Glutamatergic neuron (in vitro differentiated cells): ENCODE data around the gene LRCH1. TPM values are rescaled to one million over a fixed set of nuclear protein-coding genes. Genes with fewer than 3 reads are reported as not detected.

Experiments
- DNase-seq: peaks from one replicate; pipeline ENCODE4 v3.0.0; 2022
- H3K27ac Mint-ChIP-seq: one replicate; pipeline ENCODE4 v1.8.0; 2020; ENCODE audit warnings: mild to moderate bottlenecking, mixed read lengths, inconsistent platforms; ENCODE audit not compliant: unreplicated experiment
- H3K27me3 Mint-ChIP-seq: one replicate; pipeline ENCODE4 v1.8.0; 2020; ENCODE audit warnings: mild to moderate bottlenecking, moderate library complexity, mixed read lengths, inconsistent platforms; ENCODE audit not compliant: unreplicated experiment
- H3K36me3 Mint-ChIP-seq: one replicate; pipeline ENCODE4 v1.8.0; 2020; ENCODE audit warnings: mild to moderate bottlenecking, mixed read lengths, inconsistent platforms; ENCODE audit not compliant: unreplicated experiment
- H3K4me1 Mint-ChIP-seq: one replicate; pipeline ENCODE4 v1.8.0; 2020; ENCODE audit warnings: mild to moderate bottlenecking, low read depth, mixed read lengths, inconsistent platforms; ENCODE audit not compliant: unreplicated experiment
- H3K4me3 Mint-ChIP-seq: one replicate; pipeline ENCODE4 v1.8.0; 2020; ENCODE audit warnings: mild to moderate bottlenecking, mixed read lengths, inconsistent platforms; ENCODE audit not compliant: unreplicated experiment
- H3K9me3 Mint-ChIP-seq: one replicate; pipeline ENCODE4 v1.8.0; 2020; ENCODE audit warnings: mild to moderate bottlenecking, moderate library complexity, mixed read lengths, inconsistent platforms; ENCODE audit not compliant: unreplicated experiment
- total RNA-seq: library from RNA; stranded (reverse); fragmentation: NEBNext Ultra II Directional; extraction: Animal tissue kit (Norgen Biotek cat#: 25700); gene quantifications from one replicate; pipeline ENCODE4 v1.2.1, GENCODE V29; 2021; ENCODE audit not compliant: unreplicated experiment
- TF ChIP-seq, protein P1 (sequence below): fragments of 200-600 bp; sonication (generic); IDR thresholded peaks from one replicate; pipeline ENCODE4 v1.5.0; 2021; ENCODE audit not compliant: partially characterized antibody, unreplicated experiment

LRCH1 gene
- total RNA-seq, 1 donor from 2014 or later = 40.6 TPM

DNA sequence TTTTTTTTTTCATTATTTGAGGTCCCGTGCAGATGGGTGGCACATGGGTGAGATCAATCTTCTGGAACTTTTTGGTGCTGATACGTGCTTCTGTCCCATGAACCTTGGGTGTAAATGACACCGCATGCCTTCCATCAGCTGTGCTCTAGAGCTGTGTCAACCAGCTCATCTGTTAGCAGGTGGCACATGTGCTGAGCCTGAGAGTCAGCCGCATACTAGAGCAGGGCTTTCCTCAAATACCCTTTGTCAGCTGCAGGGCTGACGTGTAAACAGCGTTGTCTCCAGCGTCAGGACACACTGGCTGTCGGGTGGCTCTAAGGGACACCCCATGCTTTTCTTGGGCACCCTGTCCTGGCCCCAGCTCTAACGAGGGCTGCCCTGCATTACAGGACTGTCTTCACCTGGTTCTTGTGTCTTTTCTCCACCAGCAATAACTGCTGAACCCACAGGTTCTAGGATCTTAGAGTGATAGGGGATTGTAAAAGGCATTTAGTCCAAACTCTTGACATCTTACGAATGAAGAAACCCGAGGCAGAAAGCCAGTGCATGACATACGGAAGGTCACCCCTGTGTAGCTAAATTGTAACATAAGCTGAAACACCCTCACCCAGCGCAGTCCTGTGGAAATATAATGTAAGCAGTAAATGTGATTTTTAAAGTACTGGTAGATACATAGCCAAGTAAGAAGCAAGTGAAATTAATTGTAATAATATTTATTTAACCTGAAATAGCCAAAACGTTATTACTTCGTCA is 119.5 kb downstream of the LRCH1 start:
- peaks cover 4% of the 10 kb centered on the region for H3K27me3 Mint-ChIP-seq
- TF ChIP-seq, protein P1, sequence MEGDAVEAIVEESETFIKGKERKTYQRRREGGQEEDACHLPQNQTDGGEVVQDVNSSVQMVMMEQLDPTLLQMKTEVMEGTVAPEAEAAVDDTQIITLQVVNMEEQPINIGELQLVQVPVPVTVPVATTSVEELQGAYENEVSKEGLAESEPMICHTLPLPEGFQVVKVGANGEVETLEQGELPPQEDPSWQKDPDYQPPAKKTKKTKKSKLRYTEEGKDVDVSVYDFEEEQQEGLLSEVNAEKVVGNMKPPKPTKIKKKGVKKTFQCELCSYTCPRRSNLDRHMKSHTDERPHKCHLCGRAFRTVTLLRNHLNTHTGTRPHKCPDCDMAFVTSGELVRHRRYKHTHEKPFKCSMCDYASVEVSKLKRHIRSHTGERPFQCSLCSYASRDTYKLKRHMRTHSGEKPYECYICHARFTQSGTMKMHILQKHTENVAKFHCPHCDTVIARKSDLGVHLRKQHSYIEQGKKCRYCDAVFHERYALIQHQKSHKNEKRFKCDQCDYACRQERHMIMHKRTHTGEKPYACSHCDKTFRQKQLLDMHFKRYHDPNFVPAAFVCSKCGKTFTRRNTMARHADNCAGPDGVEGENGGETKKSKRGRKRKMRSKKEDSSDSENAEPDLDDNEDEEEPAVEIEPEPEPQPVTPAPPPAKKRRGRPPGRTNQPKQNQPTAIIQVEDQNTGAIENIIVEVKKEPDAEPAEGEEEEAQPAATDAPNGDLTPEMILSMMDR = no peak
- peaks cover 17% of the 10 kb centered on the region for H3K4me1 Mint-ChIP-seq
- H3K9me3 Mint-ChIP-seq = peaks cover 2% of the 10 kb centered on the region
- H3K36me3 Mint-ChIP-seq = peaks cover 14% of the 10 kb centered on the region
- no peak overlapping the region for H3K4me3 Mint-ChIP-seq
- peak overlapping the region; percentile 62 for H3K27ac Mint-ChIP-seq
- no peak for DNase-seq

DNA sequence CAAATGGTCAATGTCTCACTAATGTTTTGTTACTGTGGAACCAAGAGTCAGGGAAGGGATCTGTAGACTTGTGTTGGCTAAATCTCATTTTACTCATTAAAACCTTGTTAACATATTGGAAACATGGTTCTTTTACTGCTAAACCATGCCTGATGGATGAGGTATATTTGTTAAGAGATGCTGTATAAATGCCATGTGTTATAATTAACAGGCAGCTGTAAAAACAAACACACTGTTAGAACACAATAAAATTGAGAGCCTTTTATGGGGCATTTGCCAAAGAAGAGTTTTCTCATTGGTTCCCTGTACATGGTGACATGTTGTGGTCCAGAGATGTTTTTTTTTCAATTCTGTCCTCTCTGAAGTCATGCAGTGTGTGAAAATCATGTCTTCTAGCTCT is 122.0 kb downstream of the LRCH1 start:
- Mint-ChIP-seq H3K9me3 (peaks cover 2% of the 10 kb centered on the region), H3K27me3 (peaks cover 4% of the 10 kb centered on the region), H3K27ac (no peak overlapping the region), H3K4me1 (peaks cover 16% of the 10 kb centered on the region), H3K4me3 (no peak overlapping the region), H3K36me3 (peaks cover 14% of the 10 kb centered on the region)
- TF ChIP-seq, protein P1 = no peak
- no peak for DNase-seq

DNA sequence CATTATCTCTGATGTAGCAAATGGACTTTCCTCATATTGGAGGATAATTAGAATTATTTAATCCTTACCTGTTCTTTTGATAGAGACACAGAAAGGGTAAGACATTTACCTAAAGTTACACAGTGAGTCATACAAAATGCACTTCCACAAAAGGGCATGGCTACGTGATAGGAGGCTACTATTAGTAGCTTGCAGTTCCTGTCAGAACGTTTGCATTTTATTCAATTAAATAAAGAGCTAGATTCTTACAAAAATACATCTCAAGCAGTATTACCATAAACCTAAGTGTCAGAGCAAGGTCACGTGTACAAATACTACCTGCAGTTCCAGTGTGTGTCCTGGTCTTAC is 123.4 kb downstream of the LRCH1 start:
- no peak for DNase-seq
- H3K4me3 Mint-ChIP-seq = no peak overlapping the region
- TF ChIP-seq, protein P1 = no peak
- peaks cover 6% of the 10 kb centered on the region for H3K36me3 Mint-ChIP-seq
- H3K27me3 Mint-ChIP-seq = peaks cover 2% of the 10 kb centered on the region
- H3K27ac Mint-ChIP-seq = no peak overlapping the region
- peaks cover 14% of the 10 kb centered on the region for H3K4me1 Mint-ChIP-seq
- peaks cover 2% of the 10 kb centered on the region for H3K9me3 Mint-ChIP-seq

DNA sequence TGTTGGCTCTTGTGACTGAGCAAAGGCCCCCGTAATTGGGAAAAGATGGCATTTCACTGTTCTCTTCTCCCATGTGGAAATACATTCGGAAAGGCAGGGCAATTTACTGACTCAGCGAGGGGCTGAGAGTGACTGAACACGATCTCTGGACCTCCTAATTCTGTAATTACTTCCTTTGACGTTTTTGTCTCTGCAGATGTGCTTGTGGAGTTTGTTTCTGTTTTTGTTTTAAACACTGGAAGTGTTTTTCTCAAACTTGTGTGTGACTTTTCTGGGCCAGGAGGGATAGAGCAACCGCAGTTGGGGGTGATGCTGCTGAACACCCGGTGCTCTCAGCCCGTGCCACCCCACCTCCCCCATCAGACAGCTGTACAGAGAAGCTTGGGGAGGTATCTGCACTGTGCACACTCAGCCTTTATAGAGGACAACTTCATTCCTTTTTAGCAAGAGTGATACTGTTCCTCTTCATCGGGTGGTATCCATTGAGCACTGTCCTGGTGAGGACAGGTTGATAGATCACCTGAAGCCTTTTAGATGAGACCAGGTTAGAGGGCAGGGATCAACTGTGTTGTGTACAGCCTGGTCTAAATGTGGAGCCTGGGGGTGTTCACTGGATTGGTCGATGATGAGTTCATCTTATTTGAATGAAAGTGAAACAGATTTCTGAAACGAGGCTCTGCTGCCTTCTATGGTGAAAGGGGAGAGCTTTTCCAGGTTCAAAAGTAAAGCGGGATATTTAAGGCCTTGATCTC is 126.6 kb downstream of the LRCH1 start:
- Mint-ChIP-seq H3K36me3 (no peaks in the 10 kb centered on the region), H3K9me3 (peaks cover 4% of the 10 kb centered on the region), H3K4me1 (peaks cover 10% of the 10 kb centered on the region), H3K4me3 (no peak overlapping the region), H3K27me3 (no peaks in the 10 kb centered on the region), H3K27ac (no peak overlapping the region)
- DNase-seq = no peak
- TF ChIP-seq, protein P1 = no peak

DNA sequence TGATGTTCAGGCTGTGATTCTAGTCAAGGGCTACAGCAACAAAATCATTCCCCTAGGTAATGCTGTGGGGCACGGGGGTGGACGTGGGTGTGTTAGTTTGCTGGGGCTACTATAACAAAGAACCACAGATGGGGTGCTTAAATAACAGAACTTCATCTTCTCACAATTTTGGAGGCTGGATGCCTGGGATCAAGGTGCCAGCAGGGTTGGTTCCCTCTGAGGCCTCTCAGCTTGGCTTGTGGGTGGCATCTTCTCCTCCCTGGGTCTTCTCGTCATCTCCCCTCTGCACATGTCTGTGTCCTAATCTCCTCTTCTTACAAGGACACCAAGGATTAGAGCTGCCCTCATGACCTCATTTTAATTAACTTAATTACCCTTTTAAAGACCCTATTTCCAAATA is 129.0 kb downstream of the LRCH1 start:
- H3K9me3 Mint-ChIP-seq = peaks cover 2% of the 10 kb centered on the region
- no peak overlapping the region for H3K4me3 Mint-ChIP-seq
- peaks cover 11% of the 10 kb centered on the region for H3K4me1 Mint-ChIP-seq
- DNase-seq = no peak
- TF ChIP-seq, protein P1 = no peak
- H3K36me3 Mint-ChIP-seq = no peaks in the 10 kb centered on the region
- H3K27me3 Mint-ChIP-seq = no peaks in the 10 kb centered on the region
- no peak overlapping the region for H3K27ac Mint-ChIP-seq
